K562 (cell line): Measurements from ENCODE around the gene TACC3. TPM values are rescaled to one million over a fixed set of nuclear protein-coding genes. Genes with fewer than 3 reads are reported as not detected.
A peak's percentile ranks its signal among the peaks of the same experiment; 100 is the strongest.

ENCODE experiments used
- ESRRB ChIP-seq: fragments of 250-450 bp; sonication (Bioruptor Pico); IDR thresholded peaks from 2 replicates; pipeline ENCODE4 v1.5.0; 2020; ENCODE audit warnings: mild to moderate bottlenecking, moderate library complexity, borderline replicate concordance
- MAFG ChIP-seq: fragments of 450-650 bp; conservative IDR thresholded peaks from 2 replicates; pipeline ENCODE4 v1.6.1; 2016; ENCODE audit warnings: missing genetic modification characterization, missing compliant biosample characterization
- MYC ChIP-seq, 2 experiments: fragments of 250-450 bp in 1 of 2; sonication (Bioruptor Pico) in 1 of 2; IDR thresholded peaks; 2 replicates each; pipeline versions ENCODE4 v1.5.1 to v1.6.1; 2012 to 2021; ENCODE audit warnings: low read depth in 2 of 2, borderline replicate concordance in 1 of 2, improper control_type of control experiment in 1 of 2, low read length in 1 of 2, mild to moderate bottlenecking in 1 of 2, moderate library complexity in 1 of 2
- NR1H2 ChIP-seq: sonication (generic); formaldehyde crosslinking; IDR thresholded peaks from 2 replicates; pipeline ENCODE4 v1.4.0; 2020; ENCODE audit warnings: mild to moderate bottlenecking, missing genetic modification reagents
- PCBP2 ChIP-seq: fragments of 200-400 bp; formaldehyde crosslinking; IDR thresholded peaks from 2 replicates; pipeline ENCODE4 v1.6.1; 2018; ENCODE audit warnings: low read length, low read depth, mild to moderate bottlenecking, moderate library complexity; ENCODE audit not compliant: poor library complexity, severe bottlenecking
- RNF2 ChIP-seq: sonication (generic); IDR thresholded peaks from 2 replicates; pipeline ENCODE4 v1.6.1; 2016
- SIN3B ChIP-seq: fragments of 450-650 bp; IDR thresholded peaks from 2 replicates; pipeline ENCODE4 v1.6.1; 2017; ENCODE audit warnings: low read depth, mild to moderate bottlenecking, moderate library complexity
- ZNF263 ChIP-seq: sonication (generic); formaldehyde crosslinking; IDR thresholded peaks from 2 replicates; pipeline ENCODE4 v1.8.0; 2022; ENCODE audit warnings: mild to moderate bottlenecking, missing genetic modification reagents, borderline replicate concordance
- ZNF318 ChIP-seq, 2 experiments: fragments of 450-650 bp; IDR thresholded peaks; 2 replicates each; pipeline ENCODE4 v1.6.1; 2016; ENCODE audit warnings: mild to moderate bottlenecking in 2 of 2, borderline replicate concordance in 1 of 2, low read depth in 1 of 2, moderate library complexity in 1 of 2
- polyA plus RNA-seq, 8 experiments: library from polyadenylated mRNA; depleted of rRNA in 4 of 8; stranded (reverse) in 5 of 8; unstranded in 3 of 8; fragments of >200 nt; fragmentation: Nextera tagmentation in 2 of 8; fragmentation: Illumina TruSeq in 1 of 8; extraction: Ambion mirVana in 2 of 8; extraction: Trizol in 1 of 8; gene quantifications; 2 replicates each; pipeline versions ENCODE4 v1.2.1 to v1.2.3, GENCODE V29; 2011 to 2014; ENCODE audit warnings: inconsistent platforms in 1 of 8, missing spikeins in 1 of 8
- total RNA-seq, 7 experiments: library from RNA; depleted of rRNA in 6 of 7; stranded (reverse); fragments of >200 nt in 6 of 7; fragmentation: Illumina TruSeq in 2 of 7; extraction: Trizol in 2 of 7; gene quantifications; 2 replicates each; pipeline versions ENCODE4 v1.2.1 to v1.2.3, GENCODE V29; 2011 to 2021; ENCODE audit warnings: low replicate concordance in 1 of 7

Gene TACC3
- total and polyA plus RNA-seq, 9 of the 15 experiments (the other 6 are each of a cell fraction or from before 2014, with no cell fraction given), result 1.9 to 122 (median 55.6) TPM

GRCh38 chr4:1683736-1684505 is 37.4 kb upstream of the TACC3 start, which contains the start of gene FAM53A (continued):
- TF ChIP-seq ZNF318 (IDR thresholded peaks at IDR 0.05; ENCODE audit: borderline replicate concordance in 1 of 2, low read depth in 1 of 2) (no peak), ESRRB (CRISPR knock-in tag) (no peak), MAFG (no peak), ZNF263 (CRISPR knock-in tag) (peak; percentile 64; the same call in 1 of the 2 replicates), PCBP2 (no peak), SIN3B (peak; percentile 54; the same call in 1 of the 2 replicates), RNF2 (peak; percentile 63; the same call in 1 of the 2 replicates), MYC (IDR thresholded peaks at IDR 0.05; ENCODE audit: low read depth, low read length) (peak; percentile 73), MYC (CRISPR knock-in tag; IDR thresholded peaks at IDR 0.05; ENCODE audit: borderline replicate concordance, low read depth) (no peak), NR1H2 (CRISPR knock-in tag) (no peak)
